SIG-M5 treated with dmso at 0.1 percent for 504 hours (cell line): ENCODE data around the gene BPGM.

Source experiments
- DNase-seq: peaks from one replicate; lab custom pipeline; 2025; ENCODE audit not compliant: unreplicated experiment; lab: John Stamatoyannopoulos, UW

Gene BPGM

DNA sequence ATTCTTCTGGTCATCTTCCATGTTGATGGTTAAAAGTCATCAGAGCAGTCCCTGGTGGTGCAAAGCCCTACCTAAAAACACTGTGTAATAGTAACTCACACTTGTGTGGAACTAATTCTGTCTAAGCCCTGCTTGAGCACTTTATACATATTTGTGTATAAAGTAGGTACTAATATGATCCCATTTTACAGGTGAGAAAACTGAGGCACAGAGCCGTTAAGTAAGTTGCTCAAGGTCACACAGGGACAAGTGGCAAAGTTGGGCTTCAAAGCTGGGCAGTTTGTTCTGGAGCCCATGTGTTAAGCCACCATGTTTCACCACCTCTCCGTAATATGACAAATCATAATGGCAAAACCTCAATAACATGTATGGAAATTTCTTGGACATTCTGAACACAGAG, 48.1 kb downstream of the BPGM start:
- DNase-seq, result no peak

DNA sequence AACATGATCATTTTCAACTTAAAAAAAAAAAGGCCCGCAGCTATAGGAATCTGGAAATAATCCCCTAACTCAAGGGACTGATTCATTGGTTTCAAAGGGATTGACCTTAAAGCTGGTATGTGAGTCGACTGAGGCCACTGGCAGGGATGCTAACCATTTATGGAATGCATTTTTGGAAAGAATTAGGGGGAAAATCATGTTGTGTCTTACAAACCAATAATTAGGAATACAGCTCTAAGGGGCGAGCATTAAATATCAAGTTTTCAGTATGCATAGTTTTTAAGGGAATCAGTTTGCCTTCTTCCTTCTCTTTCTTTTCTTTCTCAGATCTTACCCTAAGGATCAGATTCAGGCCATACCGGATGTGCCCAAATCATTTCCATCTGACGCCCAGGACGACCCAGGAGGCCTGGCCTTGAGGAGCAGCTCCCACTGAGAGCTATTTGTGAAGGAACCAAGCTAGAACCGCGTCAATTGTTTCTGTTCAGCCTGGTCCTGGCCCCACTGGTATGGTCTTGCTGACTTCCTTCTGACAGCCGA, 48.7 kb downstream of the BPGM start:
- no peak for DNase-seq

DNA sequence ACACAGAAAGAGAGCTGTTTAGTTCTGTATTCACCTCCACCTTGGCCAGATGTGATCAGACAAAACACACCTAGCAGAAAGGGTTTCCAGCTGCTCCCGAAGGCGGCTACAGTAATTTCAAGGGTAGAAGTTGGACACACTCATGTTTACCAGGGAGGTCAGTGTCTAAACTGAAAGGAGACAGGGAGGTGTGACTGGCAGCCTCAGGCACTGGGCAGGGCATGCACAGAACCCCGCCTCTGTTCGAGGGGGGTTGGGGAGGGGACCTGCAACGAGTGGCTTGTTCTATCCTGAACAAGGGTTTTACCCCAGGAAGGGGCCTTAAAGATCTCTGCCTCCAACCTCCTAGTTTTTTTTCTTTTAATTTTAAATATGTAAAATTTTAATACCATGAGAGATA, 49.6 kb downstream of the BPGM start:
- no peak for DNase-seq

DNA sequence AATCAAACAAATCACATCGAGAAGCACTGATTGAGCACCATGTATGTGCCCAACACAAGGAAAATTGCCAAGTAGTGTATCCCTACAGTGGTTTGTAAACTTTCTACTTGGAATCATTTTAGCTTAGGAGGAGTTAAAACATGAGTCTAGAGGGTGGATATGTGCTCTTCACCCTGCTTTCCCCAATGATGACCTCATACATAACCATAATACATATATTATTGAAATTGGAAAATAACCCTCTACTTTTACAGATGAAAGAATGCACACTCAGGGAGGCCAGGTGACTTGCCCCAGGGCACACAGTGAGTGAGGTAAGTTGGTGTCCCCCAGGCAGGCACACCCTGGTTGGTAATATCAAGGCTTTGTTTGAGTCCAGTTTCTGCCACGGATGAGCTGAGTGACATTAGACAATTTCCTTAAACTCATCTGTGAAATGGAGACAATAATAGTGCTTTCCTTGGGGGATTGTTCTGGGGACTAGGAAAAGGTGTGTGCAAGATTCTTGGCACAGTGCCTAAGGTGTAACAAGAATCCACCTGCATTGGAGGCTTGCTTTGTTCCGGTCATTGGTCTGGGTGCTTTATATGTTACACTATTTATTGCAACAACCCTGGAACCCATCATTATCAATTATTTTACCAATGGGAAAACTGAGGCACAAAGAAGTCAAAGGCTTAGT, 50.7 kb downstream of the BPGM start:
- DNase-seq, result no peak

DNA sequence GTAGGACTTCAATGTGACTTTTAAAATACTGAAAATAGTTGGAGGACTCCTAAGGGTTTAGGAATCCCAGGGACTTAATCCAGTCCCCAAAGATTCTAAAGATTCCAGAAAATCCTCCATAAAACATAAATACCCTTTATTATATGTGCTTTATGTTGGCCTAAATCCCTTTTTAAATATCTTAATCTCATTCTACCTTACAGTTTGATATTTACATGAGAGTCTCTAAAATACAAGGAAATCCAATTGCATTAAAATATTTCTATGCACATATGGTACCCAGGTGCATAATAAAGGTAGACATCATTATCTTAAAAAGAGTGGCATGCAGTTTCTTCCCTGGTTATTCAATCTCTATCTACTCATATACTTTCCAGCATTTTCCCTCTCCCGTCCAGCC, 51.8 kb downstream of the BPGM start:
- DNase-seq, result no peak

DNA sequence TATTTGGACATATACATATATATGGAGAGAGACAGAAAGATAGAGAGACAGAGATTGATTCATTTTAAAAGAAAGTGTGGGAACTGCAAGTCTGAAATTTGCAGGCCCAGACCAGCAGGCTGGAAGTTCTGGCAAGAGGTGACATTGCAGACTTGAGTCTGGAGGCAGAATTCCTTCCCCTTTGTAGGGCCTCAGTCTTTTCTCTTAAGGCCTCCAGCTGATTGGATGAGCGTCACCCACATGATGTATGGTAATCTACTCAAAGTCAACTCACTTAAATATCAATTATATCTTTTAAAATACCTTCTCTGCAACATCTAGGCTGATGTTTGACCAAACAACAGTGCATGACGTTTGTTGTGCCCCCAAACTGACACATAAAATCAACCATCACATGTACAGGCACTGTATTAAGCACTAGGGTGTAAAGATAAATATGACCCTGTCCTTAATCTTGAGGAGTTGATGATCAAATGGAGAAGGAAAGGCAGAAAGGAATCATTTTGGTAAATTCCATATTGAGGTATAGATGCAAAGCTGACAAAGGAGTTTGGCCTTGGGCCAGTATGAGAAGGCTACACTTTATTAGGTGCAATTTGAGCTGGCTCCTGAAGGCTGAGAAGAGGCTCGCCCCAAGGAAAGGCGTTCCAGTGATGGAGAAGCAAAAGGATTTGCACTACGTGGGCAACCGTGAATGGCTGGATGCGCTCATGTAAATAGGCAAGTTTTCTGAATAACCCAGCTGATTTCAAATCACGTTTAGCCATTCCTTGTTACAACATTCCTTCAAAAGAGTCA, 52.6 kb downstream of the BPGM start:
- DNase-seq, result no peak

DNA sequence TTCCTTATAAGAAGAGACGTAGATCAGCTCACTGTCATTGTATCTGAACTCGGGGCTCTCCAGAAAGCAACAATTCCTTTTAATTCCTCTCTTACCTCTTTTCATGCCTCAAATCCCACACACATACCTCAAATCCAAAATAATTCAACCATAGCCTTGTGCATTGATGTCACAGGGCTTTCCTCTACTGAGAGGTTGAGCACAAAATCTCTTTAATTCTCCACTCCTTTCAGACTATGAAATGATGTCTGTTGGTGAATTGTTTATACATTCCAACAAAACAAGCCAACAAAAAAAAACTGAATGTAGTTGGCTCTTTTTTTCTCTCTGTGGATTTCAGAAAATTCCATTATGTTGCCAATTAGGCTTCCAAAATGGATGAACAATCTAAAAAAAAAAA, 53.2 kb downstream of the BPGM start:
- no peak for DNase-seq

DNA sequence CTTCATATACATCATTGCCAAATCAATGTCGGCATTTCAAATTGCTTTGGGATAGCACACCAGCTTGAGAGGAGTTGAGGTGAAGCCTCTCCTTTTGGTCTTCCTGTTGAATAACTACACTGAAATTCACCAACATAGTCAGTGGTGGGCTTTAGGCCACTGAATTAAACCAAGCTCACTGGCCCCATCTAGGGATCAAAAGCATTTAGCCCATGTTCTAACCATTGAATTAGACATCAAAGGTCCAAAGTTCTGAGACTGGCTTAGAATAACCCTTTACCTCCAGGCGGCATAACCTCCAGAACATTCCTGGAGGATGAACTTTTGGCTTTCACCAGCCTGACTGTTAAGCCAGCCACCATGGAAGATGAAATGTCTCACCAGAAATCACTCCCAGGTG, 54.6 kb downstream of the BPGM start:
- DNase-seq, result peak; percentile 26

DNA sequence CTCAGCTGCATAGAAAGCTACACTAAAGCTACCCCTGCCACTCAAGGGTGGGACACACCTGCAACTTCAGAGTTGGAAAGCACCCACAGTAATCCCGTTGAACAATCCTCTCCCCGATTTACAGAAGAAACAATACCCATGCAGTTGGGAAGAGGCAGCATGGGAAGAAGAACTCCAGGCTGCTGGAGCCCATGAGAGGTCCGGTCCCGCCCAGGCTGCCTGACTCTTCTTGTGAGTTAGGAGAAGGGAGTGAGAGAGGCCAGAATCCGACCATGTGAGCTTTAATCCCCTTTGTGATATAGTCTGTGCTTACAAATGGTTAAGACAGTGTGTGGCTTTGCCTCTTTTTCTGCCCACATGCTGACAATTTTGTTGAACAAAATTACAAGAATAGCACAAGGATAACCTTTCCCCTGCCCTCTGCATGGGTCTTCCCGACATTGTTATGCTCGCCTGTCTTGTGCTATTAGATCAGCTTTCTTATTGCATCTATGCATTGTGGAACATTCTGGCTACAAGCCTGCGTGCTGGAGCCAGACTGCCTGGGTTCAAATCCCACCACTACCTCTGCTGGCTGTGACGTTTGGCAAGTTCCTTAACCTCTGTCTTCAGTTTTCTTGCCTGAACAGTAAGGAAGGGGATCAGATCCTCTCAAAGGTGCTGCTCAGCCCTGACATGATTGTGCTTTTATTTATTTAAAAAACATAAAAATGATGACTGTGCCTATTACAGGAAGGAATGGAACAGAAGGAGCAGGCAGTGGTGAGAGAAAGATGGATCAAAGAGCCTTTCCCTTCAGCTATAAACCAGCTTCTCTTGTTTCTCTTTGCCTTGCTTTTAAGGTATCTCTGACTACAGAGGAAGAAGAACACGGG, 56.0 kb downstream of the BPGM start:
- DNase-seq, result no peak

DNA sequence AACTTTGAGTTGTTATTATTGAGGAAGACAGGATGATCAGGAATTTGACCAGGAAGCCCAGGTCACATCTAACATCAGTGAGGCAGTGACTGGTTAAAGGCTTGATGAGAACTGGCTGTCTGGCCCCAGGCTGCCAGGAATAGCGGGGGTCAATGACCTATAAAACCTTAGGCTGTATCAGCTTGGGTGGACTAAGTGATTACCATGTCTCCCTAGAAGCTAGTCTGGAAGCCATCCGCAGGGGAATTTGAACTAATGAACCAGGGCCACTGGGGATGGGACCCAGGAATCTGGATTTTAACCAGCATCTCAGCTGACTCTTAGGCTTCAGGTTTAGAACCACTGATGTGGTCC, 56.6 kb downstream of the BPGM start:
- DNase-seq, result no peak

DNA sequence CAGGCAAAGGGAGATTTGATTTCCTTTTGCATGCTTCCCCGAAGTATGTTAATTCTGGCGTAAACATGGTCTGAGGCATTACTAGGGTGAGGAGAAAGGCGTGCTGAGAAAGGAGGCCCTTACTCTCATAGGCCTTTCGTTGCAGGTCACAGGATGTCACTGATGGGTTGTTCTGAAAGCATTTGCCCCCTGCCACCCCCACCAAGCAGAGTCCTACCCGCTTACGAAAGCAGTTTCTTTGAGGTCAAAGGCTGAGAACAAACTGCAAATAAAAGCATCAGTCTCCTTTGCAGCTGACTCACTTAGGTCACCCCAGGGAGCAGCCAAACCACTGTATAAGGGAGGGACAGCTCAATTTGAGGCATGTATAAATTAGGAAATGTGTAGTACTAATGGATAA, 57.1 kb downstream of the BPGM start:
- no peak for DNase-seq

DNA sequence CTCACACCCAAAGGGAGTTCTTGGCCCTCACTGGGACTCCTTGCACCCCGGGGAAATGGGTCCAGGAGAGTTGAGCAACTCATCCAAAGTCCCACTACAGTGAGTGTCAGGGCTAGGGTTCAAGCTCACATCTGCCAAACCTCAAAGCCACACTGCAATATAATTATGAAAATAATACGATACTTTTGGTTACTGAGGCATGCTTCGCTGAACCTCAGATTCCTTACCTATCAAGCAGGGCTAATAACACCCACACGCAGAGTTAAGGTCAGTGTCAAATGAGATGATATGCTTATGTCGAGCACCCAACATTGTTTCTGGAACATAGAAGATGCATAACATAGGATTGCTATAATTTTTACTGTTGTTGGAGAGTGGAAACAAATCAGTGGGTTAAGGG, 58.2 kb downstream of the BPGM start:
- DNase-seq, result no peak

DNA sequence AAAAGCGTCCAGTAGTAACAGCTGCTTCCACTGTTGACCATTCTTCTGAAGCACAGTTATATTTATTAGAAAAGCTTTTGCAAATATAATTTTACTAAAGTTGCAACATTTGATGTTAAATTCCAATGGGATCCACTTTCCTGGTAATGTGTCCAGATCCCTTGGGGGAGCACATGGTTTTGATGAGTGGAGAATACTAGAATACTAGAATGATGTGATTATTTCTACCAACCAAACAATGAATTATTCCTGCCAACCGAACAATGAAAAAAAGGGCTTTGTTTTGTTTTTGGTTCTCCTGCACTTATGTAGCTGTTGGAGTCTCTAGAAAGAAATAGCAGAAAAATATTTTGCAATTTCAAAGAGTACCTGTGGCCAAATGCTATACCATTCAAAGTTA, 59.1 kb downstream of the BPGM start:
- no peak for DNase-seq

DNA sequence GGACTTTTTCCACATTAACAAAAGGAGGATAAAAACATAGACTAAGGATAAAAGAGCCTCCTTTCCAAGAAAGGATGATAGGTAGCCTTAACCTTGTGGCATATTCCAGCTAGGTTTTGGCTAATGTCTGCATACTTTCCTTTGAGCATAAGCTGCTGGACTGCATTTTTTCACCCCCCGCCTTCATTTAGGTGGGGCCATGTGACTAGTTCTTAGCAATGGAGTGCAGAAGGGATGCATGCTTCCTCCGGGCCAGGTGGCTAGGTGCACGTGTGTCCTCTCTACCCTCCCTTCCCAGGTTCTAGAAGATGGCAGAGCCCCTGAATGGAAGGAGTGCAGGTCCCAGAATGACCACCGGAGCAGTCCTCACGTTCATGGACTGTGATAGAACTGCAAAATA, 59.8 kb downstream of the BPGM start:
- no peak for DNase-seq

DNA sequence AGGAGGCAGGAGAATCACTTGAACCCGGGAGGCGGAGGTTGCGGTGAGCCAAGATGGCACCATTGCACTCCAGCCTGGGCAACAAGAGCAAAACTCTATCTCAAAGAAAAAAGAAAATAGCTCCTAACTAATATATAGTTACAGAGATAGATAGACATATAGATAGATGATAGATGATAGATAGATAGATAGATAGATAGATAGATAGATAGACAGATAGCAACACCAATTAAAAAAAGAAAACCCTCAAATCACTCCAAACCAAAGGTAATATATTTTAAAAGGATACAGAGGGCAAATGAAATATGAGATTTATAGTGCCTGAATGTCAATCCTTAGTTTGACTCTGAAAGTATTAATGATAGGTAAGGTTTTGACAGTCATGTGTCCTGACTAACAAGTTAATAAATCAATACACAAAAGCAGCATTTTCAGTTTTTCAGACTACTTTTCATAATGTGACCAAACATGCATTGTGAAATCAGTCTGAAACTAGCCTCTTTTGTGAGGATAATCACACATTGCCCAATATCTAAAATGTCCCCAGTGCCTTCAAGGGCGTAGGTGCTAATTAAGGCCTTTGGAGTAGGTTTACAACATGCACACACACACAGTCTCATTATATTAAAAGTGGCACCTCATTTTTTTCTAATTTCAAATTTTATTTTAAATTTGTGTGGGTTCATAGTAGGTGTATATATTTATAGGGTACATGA, 61.2 kb downstream of the BPGM start:
- peak; percentile 50 for DNase-seq

DNA sequence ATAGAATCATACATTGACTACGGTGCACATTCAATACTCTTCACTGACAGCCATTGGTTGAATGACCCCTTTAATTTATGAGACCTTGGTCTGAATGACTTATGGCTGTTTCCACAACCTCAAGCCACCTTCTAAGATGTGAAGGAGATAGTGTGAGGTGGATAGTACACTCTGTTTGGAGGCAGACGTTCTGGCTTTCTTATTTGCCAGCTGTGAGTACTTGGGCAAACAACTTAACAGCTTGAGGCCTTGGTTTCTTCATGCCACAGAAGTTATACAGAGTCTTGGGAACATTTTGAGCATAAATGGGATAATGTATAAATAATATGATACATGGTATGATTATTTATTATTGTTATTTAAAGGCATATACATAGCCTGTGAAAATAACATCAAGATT, 62.0 kb downstream of the BPGM start:
- no peak for DNase-seq

DNA sequence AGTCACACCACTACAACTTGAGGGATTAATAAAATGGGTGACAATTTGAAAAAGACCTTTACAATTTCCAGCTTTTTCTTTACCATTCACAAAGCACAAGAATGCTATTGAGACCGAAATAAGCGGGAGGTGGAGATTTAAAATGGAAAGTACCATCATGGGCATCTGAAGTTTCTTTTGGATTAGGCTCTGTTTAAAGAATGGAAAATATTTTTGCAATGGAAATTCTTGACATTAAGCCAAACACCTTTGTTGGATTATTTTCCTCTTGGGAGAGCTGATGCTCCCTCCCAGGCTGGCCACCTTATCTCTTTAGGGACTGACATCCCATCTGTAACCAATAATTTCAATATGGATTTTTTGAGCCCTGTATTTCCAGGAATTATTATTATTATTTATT, 62.5 kb downstream of the BPGM start:
- DNase-seq, result no peak

DNA sequence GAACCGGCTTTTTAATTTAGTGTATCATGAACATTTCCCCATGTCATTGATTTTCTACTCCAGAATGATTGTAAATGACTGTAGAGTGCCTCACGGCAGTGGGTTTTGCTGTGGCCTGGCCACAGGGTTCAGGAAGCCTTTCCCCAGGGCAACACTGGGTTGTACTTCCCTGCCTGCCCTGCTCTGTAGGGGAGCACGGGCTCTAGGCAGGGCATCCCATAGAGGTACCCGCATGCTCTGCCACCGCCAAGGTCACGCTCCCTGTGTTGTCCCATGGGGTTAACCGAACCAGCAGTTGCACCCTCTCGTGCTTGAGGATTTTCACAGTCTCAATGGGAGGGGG, 63.8 kb downstream of the BPGM start:
- no peak for DNase-seq

DNA sequence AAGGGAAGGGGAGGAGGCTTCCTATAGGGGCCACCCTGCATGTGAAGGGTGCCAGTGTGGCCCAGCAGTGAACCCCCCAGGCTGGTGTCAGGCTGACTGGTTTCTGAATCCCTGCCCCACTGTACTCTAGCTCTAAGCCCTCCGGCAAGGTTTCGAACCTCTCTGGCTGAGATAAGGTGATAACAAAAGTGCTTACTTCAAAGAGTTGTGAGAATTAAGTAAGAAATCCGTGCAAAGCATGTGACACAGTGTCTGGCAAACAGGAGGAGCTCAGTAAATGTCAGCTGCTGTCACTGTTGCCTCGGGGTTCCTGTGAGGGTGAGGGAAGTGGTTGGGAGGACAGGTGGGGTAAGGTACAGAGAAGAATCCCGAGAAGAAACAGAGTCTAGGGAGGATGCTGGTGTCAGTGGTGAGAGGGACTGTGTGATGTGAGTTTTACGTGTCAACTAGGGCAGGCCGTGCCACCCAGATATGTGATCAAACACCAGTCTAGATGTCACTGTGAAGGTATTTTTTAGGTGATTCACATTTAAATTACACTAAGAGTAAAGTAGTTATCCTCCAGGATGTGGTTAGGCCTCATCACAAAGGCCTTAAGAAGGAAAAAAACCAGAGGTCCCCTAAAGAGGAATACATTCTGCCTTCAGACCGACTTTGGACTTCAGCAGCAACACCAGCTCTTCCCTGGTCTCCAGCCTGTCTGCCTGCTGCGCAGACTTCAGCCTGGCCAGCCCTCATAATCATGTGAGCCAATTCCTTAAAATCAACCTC, 64.4 kb downstream of the BPGM start:
- no peak for DNase-seq

DNA sequence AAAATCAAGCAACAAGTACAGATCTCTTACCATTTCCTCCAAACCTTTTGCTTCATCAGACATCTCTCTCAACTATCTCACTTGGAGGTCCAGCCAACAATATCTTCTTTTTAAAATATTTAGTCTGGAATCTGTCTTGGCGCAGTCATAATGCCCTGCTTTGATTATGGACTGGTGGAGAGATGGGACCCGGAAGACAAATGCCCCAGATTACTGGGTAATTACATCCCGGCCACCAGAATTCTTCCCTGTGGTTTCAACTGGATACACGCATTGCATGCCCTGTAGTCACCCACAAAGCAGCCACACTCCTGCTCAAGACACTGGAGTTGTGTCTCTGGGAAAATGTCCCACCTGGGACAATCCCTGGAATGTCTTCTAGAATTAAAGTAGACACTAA, 65.5 kb downstream of the BPGM start:
- no peak for DNase-seq
